DND-41 (cell line): ENCODE data around the gene ICAM5.

Experiments used
- ATAC-seq: fragments of 200-7000 bp; cut with Tn5 transposase; 3 replicates; pipeline ENCODE4 v1.9.1; 2021; ENCODE audit warnings: low read depth; ENCODE audit not compliant: insufficient read depth
- DNase-seq: peaks from one replicate; pipeline ENCODE4 v3.0.0-alpha.2; 2020
- H2AFZ ChIP-seq: 2 replicates; pipeline ENCODE4 v1.6.0; 2012; ENCODE audit warnings: low read depth, low read length
- H3K27ac ChIP-seq: 2 replicates; pipeline ENCODE4 v1.5.1; 2012; ENCODE audit warnings: low read length, inconsistent platforms
- H3K27me3 ChIP-seq: fragments of 200-600 bp; sonication (generic); 2 replicates; pipeline ENCODE4 v1.6.0; 2012; ENCODE audit warnings: low read length, mild to moderate bottlenecking, inconsistent platforms; ENCODE audit not compliant: insufficient read depth, poor library complexity
- H3K36me3 ChIP-seq: 2 replicates; pipeline ENCODE4 v1.5.1; 2012; ENCODE audit warnings: low read length, inconsistent platforms; ENCODE audit not compliant: insufficient read depth
- H3K4me1 ChIP-seq: 2 replicates; pipeline ENCODE4 v1.5.1; 2012; ENCODE audit warnings: mild to moderate bottlenecking, low read length; ENCODE audit not compliant: insufficient read depth
- H3K4me2 ChIP-seq: 2 replicates; pipeline ENCODE4 v1.6.0; 2012; ENCODE audit warnings: mild to moderate bottlenecking, moderate library complexity, low read length, inconsistent platforms; ENCODE audit not compliant: insufficient read depth
- H3K4me3 ChIP-seq, 2 experiments: fragments of 200-600 bp in 1 of 2; shearing (Covaris generic) in 1 of 2; 2 replicates each; pipeline ENCODE4 v1.5.1; 2012 to 2016; ENCODE audit warnings: inconsistent platforms in 2 of 2, low read length in 2 of 2, mild to moderate bottlenecking in 2 of 2, low read depth in 1 of 2, moderate library complexity in 1 of 2
- H3K79me2 ChIP-seq: 2 replicates; pipeline ENCODE4 v1.6.0; 2012; ENCODE audit warnings: low read length, inconsistent platforms; ENCODE audit not compliant: insufficient read depth
- H3K9ac ChIP-seq: 2 replicates; pipeline ENCODE4 v1.6.0; 2012; ENCODE audit warnings: low read depth, mild to moderate bottlenecking, inconsistent platforms, low read length, moderate library complexity
- H3K9me3 ChIP-seq: 2 replicates; pipeline ENCODE4 v1.5.1; 2012; ENCODE audit warnings: low read length, moderate library complexity, mild to moderate bottlenecking, inconsistent platforms; ENCODE audit not compliant: insufficient read depth, severe bottlenecking
- H4K20me1 ChIP-seq: 2 replicates; pipeline ENCODE4 v1.6.0; 2012; ENCODE audit warnings: low read length; ENCODE audit not compliant: insufficient read depth
- EZH2 ChIP-seq: IDR thresholded peaks from 3 replicates; pipeline ENCODE4 v1.6.1; 2012; ENCODE audit warnings: borderline replicate concordance, low read depth, mild to moderate bottlenecking, moderate library complexity, low read length, inconsistent platforms; ENCODE audit not compliant: severe bottlenecking
- TF ChIP-seq, protein P1 (sequence below): IDR thresholded peaks from 2 replicates; pipeline ENCODE4 v1.5.1; 2012; ENCODE audit warnings: borderline replicate concordance, low read length, moderate library complexity, mild to moderate bottlenecking; ENCODE audit not compliant: poor library complexity, severe bottlenecking; ENCODE audit errors: extremely low read depth

The ICAM5 gene

DNA sequence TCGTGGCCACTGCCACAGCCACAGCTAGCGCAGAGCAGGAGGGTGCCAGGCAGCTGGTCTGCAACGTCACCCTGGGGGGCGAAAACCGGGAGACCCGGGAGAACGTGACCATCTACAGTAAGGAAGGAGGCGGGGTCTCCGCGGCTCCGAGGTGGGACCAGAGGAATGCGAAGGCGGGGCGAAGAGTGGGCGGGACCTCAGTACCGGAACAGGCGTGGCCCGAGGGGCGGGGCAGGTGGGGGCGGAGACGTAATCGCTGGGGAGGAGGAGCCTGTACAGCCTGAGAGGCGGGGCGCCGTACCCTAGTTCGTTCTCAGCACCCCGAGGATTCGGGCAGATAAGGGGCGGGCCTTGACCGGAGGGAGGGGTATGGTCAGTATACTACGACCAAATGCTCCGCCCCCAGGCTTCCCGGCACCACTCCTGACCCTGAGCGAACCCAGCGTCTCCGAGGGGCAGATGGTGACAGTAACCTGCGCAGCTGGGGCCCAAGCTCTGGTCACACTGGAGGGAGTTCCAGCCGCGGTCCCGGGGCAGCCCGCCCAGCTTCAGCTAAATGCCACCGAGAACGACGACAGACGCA is 2.5 kb downstream of the ICAM5 start:
- no peak overlapping the region for H3K9ac ChIP-seq
- H2AFZ ChIP-seq: no peak overlapping the region
- H3K4me1 ChIP-seq: peaks cover 3% of the 10 kb centered on the region
- no peak overlapping the region for H3K27ac ChIP-seq
- no peak overlapping the region for H3K4me3 ChIP-seq
- TF ChIP-seq, protein P1, sequence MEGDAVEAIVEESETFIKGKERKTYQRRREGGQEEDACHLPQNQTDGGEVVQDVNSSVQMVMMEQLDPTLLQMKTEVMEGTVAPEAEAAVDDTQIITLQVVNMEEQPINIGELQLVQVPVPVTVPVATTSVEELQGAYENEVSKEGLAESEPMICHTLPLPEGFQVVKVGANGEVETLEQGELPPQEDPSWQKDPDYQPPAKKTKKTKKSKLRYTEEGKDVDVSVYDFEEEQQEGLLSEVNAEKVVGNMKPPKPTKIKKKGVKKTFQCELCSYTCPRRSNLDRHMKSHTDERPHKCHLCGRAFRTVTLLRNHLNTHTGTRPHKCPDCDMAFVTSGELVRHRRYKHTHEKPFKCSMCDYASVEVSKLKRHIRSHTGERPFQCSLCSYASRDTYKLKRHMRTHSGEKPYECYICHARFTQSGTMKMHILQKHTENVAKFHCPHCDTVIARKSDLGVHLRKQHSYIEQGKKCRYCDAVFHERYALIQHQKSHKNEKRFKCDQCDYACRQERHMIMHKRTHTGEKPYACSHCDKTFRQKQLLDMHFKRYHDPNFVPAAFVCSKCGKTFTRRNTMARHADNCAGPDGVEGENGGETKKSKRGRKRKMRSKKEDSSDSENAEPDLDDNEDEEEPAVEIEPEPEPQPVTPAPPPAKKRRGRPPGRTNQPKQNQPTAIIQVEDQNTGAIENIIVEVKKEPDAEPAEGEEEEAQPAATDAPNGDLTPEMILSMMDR: no peak
- no peak for TF ChIP-seq EZH2
- H3K36me3 ChIP-seq: no peaks in the 10 kb centered on the region
- DNase-seq (no peak), ATAC-seq (no peak)
- no peak overlapping the region for H3K4me2 ChIP-seq
- no peaks in the 10 kb centered on the region for H3K27me3 ChIP-seq
- no peaks in the 10 kb centered on the region for H3K9me3 ChIP-seq
- no peaks in the 10 kb centered on the region for H3K79me2 ChIP-seq
- no peaks in the 10 kb centered on the region for H4K20me1 ChIP-seq

GRCh38 chr19:10292789-10293636 is 3.3 kb downstream of the ICAM5 start:
- Histone ChIP-seq H3K4me1 (no peaks in the 10 kb centered on the region), H3K4me2 (no peak overlapping the region), H3K27ac (no peak overlapping the region), H3K79me2 (no peaks in the 10 kb centered on the region), H3K4me3 (no peak overlapping the region), H3K9ac (no peak overlapping the region), H2AFZ (no peak overlapping the region), H3K27me3 (no peaks in the 10 kb centered on the region), H4K20me1 (no peaks in the 10 kb centered on the region), H3K9me3 (no peaks in the 10 kb centered on the region), H3K36me3 (no peaks in the 10 kb centered on the region)
- DNase-seq: no peak
- ATAC-seq: no peak
- TF ChIP-seq, protein P1: no peak
- TF ChIP-seq EZH2: no peak

- DNase-seq (no peak), ATAC-seq (no peak)
- H4K20me1 ChIP-seq: no peaks in the 10 kb centered on the region
- H3K79me2 ChIP-seq: no peaks in the 10 kb centered on the region
- no peaks in the 10 kb centered on the region for H3K9me3 ChIP-seq
- no peak overlapping the region for H3K27ac ChIP-seq
- no peaks in the 10 kb centered on the region for H3K27me3 ChIP-seq
- no peaks in the 10 kb centered on the region for H3K36me3 ChIP-seq
- H3K4me3 ChIP-seq: no peak overlapping the region
- no peak overlapping the region for H3K4me2 ChIP-seq
- no peaks in the 10 kb centered on the region for H3K4me1 ChIP-seq
- H2AFZ ChIP-seq: no peak overlapping the region
- no peak overlapping the region for H3K9ac ChIP-seq
- TF ChIP-seq, protein P1: no peak
- no peak for TF ChIP-seq EZH2
These were observed 4.0 kb downstream of the ICAM5 start for GRCh38 chr19:10293637-10294367.
